ENCODE results near the gene RARB.

Gene RARB

GRCh38 chr3:25508433-25508832 is 80.4 kb downstream of the RARB start:
- DNase-seq (ENCODE audit: low spot score), result no peak

- DNase-seq (ENCODE audit: low spot score), result no peak
Measured at GRCh38 chr3:25508901-25509300, 80.8 kb downstream of the RARB start.

- DNase-seq (ENCODE audit: low spot score), result no peak
Measured at GRCh38 chr3:25510797-25511196, 82.7 kb downstream of the RARB start.

GRCh38 chr3:25511972-25512721 is 84.1 kb downstream of the RARB start:
- DNase-seq (ENCODE audit: low spot score), result no peak

- no peak for DNase-seq (ENCODE audit: low spot score)
Measured at GRCh38 chr3:25513642-25514266, 85.7 kb downstream of the RARB start.

- DNase-seq (ENCODE audit: low spot score), result no peak
Measured at GRCh38 chr3:25515171-25515570, 87.1 kb downstream of the RARB start.

- no peak for DNase-seq (ENCODE audit: low spot score)
Measured at GRCh38 chr3:25520926-25521559, 93.0 kb downstream of the RARB start.

- no peak for DNase-seq (ENCODE audit: low spot score)
Measured at GRCh38 chr3:25527336-25527735, 99.3 kb downstream of the RARB start.

GRCh38 chr3:25527801-25528200 is 99.7 kb downstream of the RARB start:
- DNase-seq (ENCODE audit: low spot score), result no peak

GRCh38 chr3:25531971-25532370 is 103.9 kb downstream of the RARB start:
- DNase-seq (ENCODE audit: low spot score), result no peak

GRCh38 chr3:25532431-25533162 is 104.5 kb downstream of the RARB start:
- no peak for DNase-seq (ENCODE audit: low spot score)

- DNase-seq (ENCODE audit: low spot score), result no peak
Measured at GRCh38 chr3:25533399-25533798, 105.3 kb downstream of the RARB start.

GRCh38 chr3:25534007-25534406 is 105.9 kb downstream of the RARB start:
- no peak for DNase-seq (ENCODE audit: low spot score)

- DNase-seq (ENCODE audit: low spot score), result no peak
Measured at GRCh38 chr3:25536521-25537391, 108.7 kb downstream of the RARB start.

GRCh38 chr3:25537516-25537915 is 109.5 kb downstream of the RARB start:
- DNase-seq (ENCODE audit: low spot score), result no peak

- DNase-seq (ENCODE audit: low spot score), result no peak
Measured at GRCh38 chr3:25540273-25540672, 112.2 kb downstream of the RARB start.

GRCh38 chr3:25542492-25543039 is 114.5 kb downstream of the RARB start:
- DNase-seq (ENCODE audit: low spot score), result no peak

- no peak for DNase-seq (ENCODE audit: low spot score)
Measured at GRCh38 chr3:25547103-25547502, 119.0 kb downstream of the RARB start.

GRCh38 chr3:25547943-25548674 is 120.0 kb downstream of the RARB start:
- no peak for DNase-seq (ENCODE audit: low spot score)

GRCh38 chr3:25548836-25549235 is 120.8 kb downstream of the RARB start:
- no peak for DNase-seq (ENCODE audit: low spot score)

GRCh38 chr3:25552251-25552650 is 124.2 kb downstream of the RARB start:
- DNase-seq (ENCODE audit: low spot score), result no peak
